ENCODE results near the gene OR5V1.

The OR5V1 gene

GRCh38 chr6:29376003-29376402 is 7.3 kb upstream of the OR5V1 start:
- H3K9me2 ChIP-seq (ENCODE audit: low read depth, low read length): no peaks in the 10 kb centered on the region
- no peaks in the 10 kb centered on the region for H3K9me3 ChIP-seq (ENCODE audit: low read length)
- H3K27me3 ChIP-seq (ENCODE audit: insufficient read depth, low read length): no peaks in the 10 kb centered on the region
- no peaks in the 10 kb centered on the region for H4K20me1 ChIP-seq (ENCODE audit: insufficient read depth, low read length)
- H2AFZ ChIP-seq (ENCODE audit: low read length): no peak overlapping the region
- TF ChIP-seq EZH2 (IDR thresholded peaks at IDR 0.05; ENCODE audit: borderline replicate concordance, low read length): no peak
- 0 out of 2 replicates have a peak, but pooled peaks have one; percentile 5 for TF ChIP-seq CTCF (IDR thresholded peaks at IDR 0.05; ENCODE audit: low read length)
- no peak overlapping the region for H3K4me2 ChIP-seq (ENCODE audit: low read length)
- no peak overlapping the region for H3K9ac ChIP-seq (ENCODE audit: low read length)
- no peaks in the 10 kb centered on the region for H3K4me1 ChIP-seq (ENCODE audit: insufficient read depth, low read length, severe bottlenecking)
- H3F3A ChIP-seq (ENCODE audit: insufficient read depth, low read length): no peaks in the 10 kb centered on the region
- no peak overlapping the region for H3K4me3 ChIP-seq (ENCODE audit: low read depth, low read length, poor library complexity, severe bottlenecking)
- H3K36me3 ChIP-seq (ENCODE audit: insufficient read depth, low read length): no peaks in the 10 kb centered on the region
- no peak overlapping the region for H3K27ac ChIP-seq (ENCODE audit: low read depth, low read length, poor library complexity, severe bottlenecking)
- H3K79me2 ChIP-seq (ENCODE audit: insufficient read depth, low read length): no peaks in the 10 kb centered on the region

GRCh38 chr6:29375191-29375590 is 6.5 kb upstream of the OR5V1 start, which contains the start of gene OR12D3:
Gene OR12D3, minus strand, starts transcription at chr6:29375291. Its CDS starts 4 bp downstream, at chr6:29375287.
- H3F3A ChIP-seq (ENCODE audit: insufficient read depth, low read length): no peaks in the 10 kb centered on the region
- H3K9me2 ChIP-seq (ENCODE audit: low read depth, low read length): no peaks in the 10 kb centered on the region
- no peaks in the 10 kb centered on the region for H3K79me2 ChIP-seq (ENCODE audit: insufficient read depth, low read length)
- TF ChIP-seq CTCF (IDR thresholded peaks at IDR 0.05; ENCODE audit: low read length) (no peak), EZH2 (IDR thresholded peaks at IDR 0.05; ENCODE audit: borderline replicate concordance, low read length) (no peak)
- H2AFZ ChIP-seq (ENCODE audit: low read length): no peak within 1 kb of the TSS
- no peak within 1 kb of the TSS for H3K4me3 ChIP-seq (ENCODE audit: low read depth, low read length, poor library complexity, severe bottlenecking)
- no peaks in the 10 kb centered on the region for H4K20me1 ChIP-seq (ENCODE audit: insufficient read depth, low read length)
- H3K27ac ChIP-seq (ENCODE audit: low read depth, low read length, poor library complexity, severe bottlenecking): no peak within 1 kb of the TSS
- H3K27me3 ChIP-seq (ENCODE audit: insufficient read depth, low read length): no peaks in the 10 kb centered on the region
- no peaks in the 10 kb centered on the region for H3K36me3 ChIP-seq (ENCODE audit: insufficient read depth, low read length)
- no peak within 1 kb of the TSS for H3K4me2 ChIP-seq (ENCODE audit: low read length)
- no peak within 1 kb of the TSS for H3K9ac ChIP-seq (ENCODE audit: low read length)
- no peaks in the 10 kb centered on the region for H3K4me1 ChIP-seq (ENCODE audit: insufficient read depth, low read length, severe bottlenecking)
- no peaks in the 10 kb centered on the region for H3K9me3 ChIP-seq (ENCODE audit: low read length)

- Histone ChIP-seq H3K27me3 (ENCODE audit: insufficient read depth, low read length) (no peaks in the 10 kb centered on the region), H3K36me3 (ENCODE audit: insufficient read depth, low read length) (no peaks in the 10 kb centered on the region), H3K9me2 (ENCODE audit: low read depth, low read length) (no peaks in the 10 kb centered on the region), H3K4me1 (ENCODE audit: insufficient read depth, low read length, severe bottlenecking) (no peaks in the 10 kb centered on the region), H3K79me2 (ENCODE audit: insufficient read depth, low read length) (no peaks in the 10 kb centered on the region), H4K20me1 (ENCODE audit: insufficient read depth, low read length) (no peaks in the 10 kb centered on the region), H3K27ac (ENCODE audit: low read depth, low read length, poor library complexity, severe bottlenecking) (no peak overlapping the region), H3F3A (ENCODE audit: insufficient read depth, low read length) (no peaks in the 10 kb centered on the region), H3K9ac (ENCODE audit: low read length) (no peak overlapping the region), H3K4me2 (ENCODE audit: low read length) (no peak overlapping the region), H2AFZ (ENCODE audit: low read length) (no peak overlapping the region), H3K9me3 (ENCODE audit: low read length) (no peaks in the 10 kb centered on the region), H3K4me3 (ENCODE audit: low read depth, low read length, poor library complexity, severe bottlenecking) (no peak overlapping the region)
- TF ChIP-seq EZH2 (IDR thresholded peaks at IDR 0.05; ENCODE audit: borderline replicate concordance, low read length) (no peak), CTCF (IDR thresholded peaks at IDR 0.05; ENCODE audit: low read length) (no peak)
These were observed 13.1 kb downstream of the OR5V1 start for GRCh38 chr6:29355603-29356002.
